Heart left ventricle (tissue), 16 donors: ENCODE data around the gene SLFN12. TPM values are rescaled to one million over a fixed set of nuclear protein-coding genes. Genes with fewer than 3 reads are reported as not detected.

Source experiments
- ATAC-seq, 4 donors: fragments of 200-7000 bp; cut with Tn5 transposase; one replicate each; pipeline ENCODE4 v1.9.1; 2020 to 2022; ENCODE audit warnings: moderate library complexity in 4 of 4, mild to moderate bottlenecking in 3 of 4, moderate number of reproducible peaks in 1 of 4
- DNase-seq, 5 donors: peaks; one replicate each; pipeline ENCODE4 v3.0.0-alpha.2; 2020
- H3K27ac ChIP-seq, 12 donors: fragments of 200-600 bp; sonication (generic) in 4 of 12; one replicate each; pipeline versions ENCODE4 v1.5.0 to v1.8.0; 2016 to 2022; ENCODE audit warnings: mild to moderate bottlenecking in 2 of 12
- H3K27me3 ChIP-seq, 9 donors: fragments of 200-600 bp; sonication (generic) in 2 of 9; one replicate each; pipeline versions ENCODE4 v1.5.1 to v1.8.0; 2016 to 2022; ENCODE audit warnings: mild to moderate bottlenecking in 3 of 9
- H3K36me3 ChIP-seq, 9 donors: fragments of 200-600 bp; sonication (generic) in 2 of 9; one replicate each; pipeline versions ENCODE4 v1.5.0 to v1.8.0; 2018 to 2022; ENCODE audit warnings: mild to moderate bottlenecking in 2 of 9
- H3K4me1 ChIP-seq, 12 donors: fragments of 200-600 bp; sonication (generic) in 4 of 12; one replicate each; pipeline versions ENCODE4 v1.5.0 to v1.8.0; 2016 to 2022; ENCODE audit warnings: mild to moderate bottlenecking in 3 of 12
- H3K4me3 ChIP-seq, 12 donors: fragments of 200-600 bp; sonication (generic) in 4 of 12; one replicate each; pipeline versions ENCODE4 v1.5.0 to v1.8.0; 2017 to 2022; ENCODE audit warnings: mild to moderate bottlenecking in 9 of 12, moderate library complexity in 4 of 12
- H3K9me3 ChIP-seq, 12 donors: fragments of 200-600 bp; sonication (generic) in 4 of 12; one replicate each; pipeline versions ENCODE4 v1.5.0 to v1.8.0; 2016 to 2022; ENCODE audit warnings: mild to moderate bottlenecking in 1 of 12
- CTCF ChIP-seq, 12 donors: fragments of 200-600 bp; sonication (generic) in 4 of 12; IDR thresholded peaks; one replicate each; pipeline versions ENCODE4 v1.5.0 to v1.8.0; 2018 to 2022; ENCODE audit warnings: antibody characterized with exemption in 12 of 12, mild to moderate bottlenecking in 5 of 12
- POLR2A ChIP-seq, 2 donors: fragments of 450-650 bp; IDR thresholded peaks; one replicate each; pipeline ENCODE4 v1.6.1; 2017; ENCODE audit warnings: antibody characterized with exemption in 2 of 2, mild to moderate bottlenecking in 2 of 2, moderate library complexity in 2 of 2
- WGBS, 4 donors: extraction: QIAGEN DNeasy Blood & Tissue Kit in 2 of 4; methylation state at CpG; one replicate each; pipeline versions ENCODE4 v1.1.5 to v1.1.7; 2013 to 2018; 5-methylcytosine and 5-hydroxymethylcytosine counted together
- intact Hi-C, 10 donors: fragments of 100-400 bp; cut with DNase I; formaldehyde crosslinking; loops; one replicate each; pipeline versions ENCODE4 v1.11.1 to v1.14.2; 2022
- polyA plus RNA-seq, 2 donors: library from polyadenylated mRNA; stranded (reverse); fragments of 200-250 nt; gene quantifications; one replicate each; pipeline ENCODE4 v1.2.3, GENCODE V29; 2013
- total RNA-seq, 9 donors: library from RNA; depleted of rRNA in 2 of 9; stranded (reverse); fragments of >200 nt in 2 of 9; fragmentation: NEBNext Ultra II Directional in 3 of 9; extraction: Animal tissue kit (Norgen Biotek cat#: 25700) in 3 of 9; gene quantifications; one replicate each; pipeline versions ENCODE4 v1.1.0 to v1.2.4, GENCODE V29; 2016 to 2023
- donor health status: ischemic (EF 13 %, LVEDD 7.1; RV severe dilation, severe dysfunction).
- donor health status: healthy with polysubstance abuse.
- donor health status: DM: no; HTN: yes; CAD: no.
- donor health status: DM: no; HTN: no; CAD: no.
- donor health status: ischemic (EF 25% LVEDD 6.9; RV normal size, moderate dysfunction).
- donor health status: ischemic (EF 25% LVEDD 5.7; RV mildly dilated, moderate dysfunction).
- donor health status: healthy.
- donor health status: DM: yes; HTN: yes; CAD: no.
- donor health status: ischemic (EF 35%, LVEDD 5.7; RV mildly dilated, moderate dysfunction).
- donor health status: nonischemic (EF 11% LVEDD 7.7; RV severe dilation, severe dysfunction).
- donor health status: DM: yes; HTN: yes; CAD: no.
- donor health status: PGD.
- donor health status: ischemic (EF 29% LVEDD 5.4; RV normal size, mild dysfunction).
- donor health status: nonischemic (EF 23%, LVEDD 6.1; RV moderate dilation, normal function).

The SLFN12 gene
- total and polyA plus RNA-seq, 11 donors, result 1.7 to 10.0 (median 4.3) TPM

GRCh38 chr17:35390663-35391062 is 41.6 kb downstream of the SLFN12 start:
- 48 to 51% (median 50%) methylated on average over 2 of the region's 2 CpGs for WGBS, 4 donors
- intact Hi-C loops, result no loop called here

GRCh38 chr17:35390156-35390555 is 42.1 kb downstream of the SLFN12 start:
- peaks cover 0 to 3% (median 0%) of the 10 kb centered on the region in 12 donors for H3K9me3 ChIP-seq
- no peak for DNase-seq
- no peak for ATAC-seq
- peaks cover 0 to 12% (median 0%) of the 10 kb centered on the region in 12 donors for H3K4me1 ChIP-seq
- no peaks in the 10 kb centered on the region for H3K36me3 ChIP-seq
- 57 to 86% (median 81%) methylated on average over 2 of the region's 2 CpGs for WGBS, 4 donors
- no peak overlapping the region for H3K27ac ChIP-seq
- intact Hi-C loops, result no loop called here
- no peak for TF ChIP-seq CTCF (IDR thresholded peaks at IDR 0.05)
- TF ChIP-seq POLR2A (IDR thresholded peaks at IDR 0.05), result no peak
- no peaks in the 10 kb centered on the region for H3K27me3 ChIP-seq
- no peak overlapping the region for H3K4me3 ChIP-seq

More at GRCh38 chr17:35390663-35391062, 41.6 kb downstream of the SLFN12 start:
- no peak overlapping the region for H3K27ac ChIP-seq
- no peaks in the 10 kb centered on the region for H3K27me3 ChIP-seq
- DNase-seq (no peak), ATAC-seq (no peak)
- H3K4me3 ChIP-seq, result no peak overlapping the region
- peaks cover 0 to 12% (median 0%) of the 10 kb centered on the region in 12 donors for H3K4me1 ChIP-seq
- peaks cover 0 to 6% (median 0%) of the 10 kb centered on the region in 12 donors for H3K9me3 ChIP-seq
- no peaks in the 10 kb centered on the region for H3K36me3 ChIP-seq
- TF ChIP-seq POLR2A (IDR thresholded peaks at IDR 0.05) (no peak), CTCF (IDR thresholded peaks at IDR 0.05) (no peak)

- DNase-seq (no peak), ATAC-seq (no peak)
- intact Hi-C loops, result no loop called here
- peaks cover 0 to 12% (median 0%) of the 10 kb centered on the region in 12 donors for H3K4me1 ChIP-seq
- peaks cover 0 to 12% (median 0%) of the 10 kb centered on the region in 12 donors for H3K9me3 ChIP-seq
- H3K27me3 ChIP-seq, result no peaks in the 10 kb centered on the region
- H3K27ac ChIP-seq, result no peak overlapping the region
- no peaks in the 10 kb centered on the region for H3K36me3 ChIP-seq
- no peak overlapping the region for H3K4me3 ChIP-seq
- no peak for TF ChIP-seq CTCF (IDR thresholded peaks at IDR 0.05)
- no peak for TF ChIP-seq POLR2A (IDR thresholded peaks at IDR 0.05)
These were observed 44.8 kb downstream of the SLFN12 start for GRCh38 chr17:35387496-35387895.

- Histone ChIP-seq H3K9me3 (peaks cover 0 to 15% (median 0%) of the 10 kb centered on the region in 12 donors), H3K27ac (peak overlapping the region in 10 of 12 donors; percentile 26 to 68 (median 54))
These were observed 54.6 kb downstream of the SLFN12 start for GRCh38 chr17:35377706-35378105.

More at GRCh38 chr17:35377706-35378105, 54.6 kb downstream of the SLFN12 start:
- Histone ChIP-seq H3K36me3 (no peaks in the 10 kb centered on the region), H3K4me3 (peak overlapping the region in 5 of 12 donors; percentile 6 to 18 (median 6)), H3K27me3 (peaks cover 0 to 20% (median 0%) of the 10 kb centered on the region in 9 donors), H3K4me1 (peaks cover 0 to 39% (median 10%) of the 10 kb centered on the region in 12 donors)
- TF ChIP-seq CTCF (IDR thresholded peaks at IDR 0.05) (no peak), POLR2A (IDR thresholded peaks at IDR 0.05) (no peak)
- intact Hi-C loops, result loop anchor here in 5 of 10 donors (2.0 to 10.0 kb wide), 7 partner anchors 55 to 165 kb away; partner anchors contain the start of genes SLFN12 (in 2 of the 5), SLFN12L (in 1 of the 5) and SLFN5 (in 1 of the 5)
- ATAC-seq (no peak), DNase-seq (no peak)
- WGBS, 4 donors, result 60 to 85% (median 72%) methylated on average over 3 of the region's 3 CpGs
